PC-9 (cell line): ENCODE data around the gene B4GALT6.

Experiments used
- EZH2 ChIP-seq: fragments of 200-600 bp; sonication (generic); IDR thresholded peaks from 2 replicates; pipeline ENCODE4 v1.8.0; 2017; ENCODE audit warnings: antibody characterized with exemption, low read depth
- TF ChIP-seq, protein P1 (sequence below): fragments of 200-600 bp; sonication (generic); conservative IDR thresholded peaks from 2 replicates; pipeline ENCODE4 v1.6.1; 2017; ENCODE audit warnings: mixed run types, antibody characterized with exemption, mild to moderate bottlenecking, moderate library complexity

GRCh38 chr18:31646332-31647126, 37.9 kb downstream of the B4GALT6 start:
- TF ChIP-seq, protein P1, sequence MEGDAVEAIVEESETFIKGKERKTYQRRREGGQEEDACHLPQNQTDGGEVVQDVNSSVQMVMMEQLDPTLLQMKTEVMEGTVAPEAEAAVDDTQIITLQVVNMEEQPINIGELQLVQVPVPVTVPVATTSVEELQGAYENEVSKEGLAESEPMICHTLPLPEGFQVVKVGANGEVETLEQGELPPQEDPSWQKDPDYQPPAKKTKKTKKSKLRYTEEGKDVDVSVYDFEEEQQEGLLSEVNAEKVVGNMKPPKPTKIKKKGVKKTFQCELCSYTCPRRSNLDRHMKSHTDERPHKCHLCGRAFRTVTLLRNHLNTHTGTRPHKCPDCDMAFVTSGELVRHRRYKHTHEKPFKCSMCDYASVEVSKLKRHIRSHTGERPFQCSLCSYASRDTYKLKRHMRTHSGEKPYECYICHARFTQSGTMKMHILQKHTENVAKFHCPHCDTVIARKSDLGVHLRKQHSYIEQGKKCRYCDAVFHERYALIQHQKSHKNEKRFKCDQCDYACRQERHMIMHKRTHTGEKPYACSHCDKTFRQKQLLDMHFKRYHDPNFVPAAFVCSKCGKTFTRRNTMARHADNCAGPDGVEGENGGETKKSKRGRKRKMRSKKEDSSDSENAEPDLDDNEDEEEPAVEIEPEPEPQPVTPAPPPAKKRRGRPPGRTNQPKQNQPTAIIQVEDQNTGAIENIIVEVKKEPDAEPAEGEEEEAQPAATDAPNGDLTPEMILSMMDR, result no peak
- TF ChIP-seq EZH2, result no peak
